NCI-H2196 treated with DMSO at 0.1 percent for 48 hours (cell line): ENCODE results near the gene PRAMEF14.
"Not testable (repeated sequence)": the region's sequence is repeated elsewhere in the genome, so short reads cannot be mapped to it uniquely, and the experiment has no call there.

Source experiments
- DNase-seq: peaks from one replicate; lab custom pipeline; 2025; ENCODE audit not compliant: unreplicated experiment; lab: John Stamatoyannopoulos, UW

PRAMEF14 gene, protein sequence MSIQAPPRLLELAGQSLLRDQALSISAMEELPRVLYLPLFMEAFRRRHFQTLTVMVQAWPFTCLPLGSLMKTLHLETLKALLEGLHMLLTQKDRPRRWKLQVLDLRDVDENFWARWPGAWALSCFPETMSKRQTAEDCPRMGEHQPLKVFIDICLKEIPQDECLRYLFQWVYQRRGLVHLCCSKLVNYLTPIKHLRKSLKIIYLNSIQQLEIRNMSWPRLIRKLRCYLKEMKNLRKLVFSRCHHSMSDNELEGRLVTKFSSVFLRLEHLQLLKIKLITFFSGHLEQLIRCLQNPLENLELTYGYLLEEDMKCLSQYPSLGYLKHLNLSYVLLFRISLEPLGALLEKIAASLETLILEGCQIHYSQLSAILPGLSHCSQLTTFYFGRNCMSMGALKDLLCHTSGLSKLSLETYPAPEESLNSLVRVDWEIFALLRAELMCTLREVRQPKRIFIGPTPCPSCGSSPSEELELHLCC

DNA sequence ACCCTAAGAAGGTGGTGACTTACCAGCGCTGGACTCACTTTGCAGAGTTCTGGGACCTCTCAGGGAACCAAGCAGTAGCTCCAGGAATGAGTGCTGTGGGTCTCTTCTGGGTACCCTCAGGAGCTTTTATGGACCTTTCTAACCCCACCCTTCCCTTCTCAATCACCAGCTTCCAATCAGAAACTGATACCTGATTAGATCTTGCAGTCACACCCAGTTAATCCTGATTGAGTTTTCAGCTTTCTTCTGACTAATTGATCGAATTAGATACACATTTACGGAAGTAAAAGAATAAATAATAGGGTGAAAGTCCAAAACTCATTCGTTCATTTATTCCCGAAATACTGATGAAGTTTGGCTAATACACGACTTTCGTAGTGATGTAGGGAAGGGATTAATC, at the start of gene PRAMEF14:
Gene PRAMEF14, minus strand, starts transcription at position 101 of the 400 bp plus-strand sequence. CDS start 1,820 bp downstream, outside the sequence.
- not testable (repeated sequence) for DNase-seq

DNA sequence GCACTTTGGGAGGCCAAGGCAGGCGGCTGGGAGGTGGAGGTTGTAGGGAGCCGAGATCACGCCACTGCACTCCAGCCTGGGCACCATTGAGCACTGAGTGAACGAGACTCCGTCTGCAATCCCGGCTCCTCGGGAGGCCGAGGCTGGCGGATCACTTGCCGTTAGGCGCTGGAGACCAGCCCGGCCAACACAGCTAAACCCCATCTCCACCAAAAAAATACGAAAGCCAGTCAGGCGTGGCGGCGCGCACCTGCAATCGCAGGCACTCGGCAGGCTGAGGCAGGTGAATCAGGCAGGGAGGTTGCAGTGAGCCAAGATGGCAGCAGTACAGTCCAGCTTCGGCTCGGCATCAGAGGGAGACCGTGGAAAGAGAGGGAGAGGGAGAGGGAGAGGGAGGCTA, 48.4 kb upstream of the PRAMEF14 start:
- DNase-seq = not testable (repeated sequence)

DNA sequence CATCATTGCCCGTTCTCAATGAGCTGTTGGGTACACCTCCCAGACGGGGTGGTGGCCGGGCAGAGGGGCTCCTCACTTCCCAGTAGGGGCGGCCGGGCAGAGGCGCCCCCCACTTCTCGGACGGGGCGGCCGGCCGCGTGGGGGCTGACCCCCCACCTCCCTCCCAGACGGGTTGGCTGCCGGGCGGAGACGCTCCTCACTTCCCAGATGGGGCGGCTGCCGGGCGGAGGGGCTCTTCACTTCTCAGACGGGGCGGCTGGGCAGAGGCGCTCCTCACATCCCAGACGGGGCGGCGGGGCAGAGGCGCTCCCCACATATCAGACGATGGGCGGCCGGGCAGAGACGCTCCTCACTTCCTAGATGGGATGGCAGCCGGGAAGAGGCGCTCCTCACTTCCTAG, 47.8 kb upstream of the PRAMEF14 start:
- not testable (repeated sequence) for DNase-seq

DNA sequence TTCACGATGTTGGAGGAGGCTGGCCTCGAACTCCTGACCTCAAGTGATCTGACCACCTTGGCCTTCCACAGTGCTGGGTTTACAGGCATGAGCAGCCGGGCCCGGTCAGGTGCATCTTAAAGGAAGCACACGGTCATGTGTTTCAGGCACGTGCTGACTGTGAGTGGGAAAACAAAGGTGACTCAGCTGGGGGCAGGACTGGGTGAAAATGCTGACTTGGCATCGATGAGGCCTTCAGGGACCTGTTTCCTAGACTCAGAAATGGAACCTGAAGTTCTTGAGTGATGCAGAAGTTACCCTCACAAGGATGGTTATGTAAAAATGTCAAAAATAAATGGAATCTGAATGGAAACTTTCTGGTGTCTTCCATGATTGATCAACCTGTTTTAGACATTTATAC, 46.1 kb upstream of the PRAMEF14 start:
- DNase-seq = not testable (repeated sequence)

GRCh38 chr1:13389332-13389731, 42.4 kb upstream of the PRAMEF14 start, which contains the start of gene PRAMEF17:
Gene PRAMEF17, plus strand, starts transcription at chr1:13389632. Its CDS starts 26 bp downstream, at chr1:13389658.
- not testable (repeated sequence) for DNase-seq

DNA sequence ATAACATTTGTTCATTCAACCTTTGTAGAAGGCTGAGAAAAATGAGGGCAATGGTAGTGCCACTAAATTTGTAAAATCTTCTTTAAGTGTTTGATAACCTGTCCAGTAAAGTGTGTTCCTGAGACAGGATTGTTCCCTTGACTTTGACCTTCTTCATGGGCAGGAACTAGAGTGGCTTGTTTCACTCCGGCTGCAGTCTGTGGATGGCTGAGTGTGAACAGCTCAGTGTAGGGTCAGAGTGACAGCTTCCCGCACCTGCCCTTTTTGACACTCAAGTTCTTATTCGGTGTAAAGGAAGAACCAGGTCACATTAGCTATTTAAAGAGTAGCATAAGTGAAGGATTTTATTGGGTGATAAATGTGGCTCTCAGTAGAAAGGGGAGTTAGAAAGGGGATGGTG, 33.4 kb upstream of the PRAMEF14 start:
- DNase-seq = not testable (repeated sequence)

- DNase-seq = not testable (repeated sequence)
These were observed 32.0 kb upstream of the PRAMEF14 start for GRCh38 chr1:13378983-13379382.

- not testable (repeated sequence) for DNase-seq
These were observed 21.6 kb upstream of the PRAMEF14 start for GRCh38 chr1:13368544-13368943.

DNA sequence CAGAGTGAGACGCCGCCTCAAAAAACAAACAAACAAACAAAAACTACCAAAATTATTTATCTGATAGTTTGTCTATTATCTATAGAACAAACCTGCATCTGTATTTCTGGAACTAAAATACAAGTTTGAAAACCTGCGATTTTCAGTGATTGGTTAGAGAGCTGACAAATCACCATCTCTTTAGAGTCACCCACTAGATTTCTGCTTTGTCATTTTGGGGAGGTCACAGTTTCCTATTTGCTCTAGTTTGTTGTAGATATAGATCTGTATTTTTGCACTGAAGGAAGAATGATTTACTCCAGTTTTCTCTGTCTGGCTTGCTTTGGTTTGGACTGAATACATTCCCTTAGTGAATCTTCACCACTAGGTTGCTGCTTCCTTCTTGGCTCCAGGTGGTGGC, 19.6 kb upstream of the PRAMEF14 start:
- DNase-seq = not testable (repeated sequence)

- DNase-seq = not testable (repeated sequence)
These were observed 18.0 kb upstream of the PRAMEF14 start for GRCh38 chr1:13364928-13365327.

DNA sequence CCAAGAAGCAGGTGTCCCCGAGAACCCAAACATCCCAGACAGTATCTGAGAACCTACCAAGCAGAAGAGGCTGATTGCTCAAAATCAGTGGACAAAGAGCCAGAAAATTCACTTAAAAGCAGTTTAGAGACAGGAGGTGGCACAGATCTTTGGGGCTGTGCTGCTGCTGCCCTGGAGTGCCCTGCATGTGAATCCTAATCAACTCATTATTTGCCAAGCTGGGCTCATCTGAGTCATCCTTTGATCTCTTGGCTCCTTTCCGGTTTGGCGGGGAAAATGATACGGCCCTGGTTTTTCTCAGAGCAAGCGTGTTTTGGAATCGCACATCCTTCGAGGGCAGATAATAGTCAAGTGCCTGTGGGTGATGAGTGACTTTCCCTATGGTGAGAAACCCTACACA, 15.4 kb upstream of the PRAMEF14 start:
- DNase-seq = not testable (repeated sequence)

GRCh38 chr1:13356774-13357173, 9.8 kb upstream of the PRAMEF14 start:
- not testable (repeated sequence) for DNase-seq

DNA sequence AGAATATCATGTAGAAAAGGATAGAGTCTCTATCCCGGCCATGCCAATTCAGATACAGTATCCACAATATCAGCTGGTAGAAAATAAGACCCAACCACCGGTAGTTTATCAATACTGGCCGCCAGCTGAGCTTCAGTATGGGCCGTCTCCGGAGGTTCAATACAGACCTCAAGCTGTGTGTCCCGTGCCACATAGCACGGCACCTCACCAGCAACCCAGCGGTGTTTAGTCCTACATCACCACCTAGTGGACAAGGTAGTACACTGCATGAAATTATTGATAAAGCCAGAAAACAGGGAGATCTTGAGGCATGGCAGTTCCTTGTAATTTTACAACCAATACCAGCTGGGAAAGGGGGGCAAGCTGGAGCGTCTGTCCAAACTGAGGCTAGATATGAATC, 7.5 kb upstream of the PRAMEF14 start:
- DNase-seq = not testable (repeated sequence)

DNA sequence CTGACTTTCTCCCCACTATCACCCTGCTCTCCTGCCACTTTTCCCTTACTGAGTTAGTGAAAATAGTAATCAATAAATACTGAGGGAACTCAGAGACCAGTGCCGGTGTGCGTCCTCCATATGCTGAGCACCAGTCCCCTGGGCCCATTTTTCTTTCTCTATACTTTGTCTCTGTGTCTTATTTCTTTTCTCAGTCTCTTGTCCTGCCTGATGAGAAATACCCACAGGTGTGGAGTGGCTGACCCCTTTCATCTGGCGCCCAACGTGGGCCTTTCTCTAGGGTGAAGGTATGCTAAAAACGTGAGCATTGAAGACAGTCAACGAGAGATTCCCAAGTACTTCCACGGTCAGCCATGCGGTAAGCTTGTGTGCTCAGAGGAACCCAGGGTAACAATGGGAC, 6.5 kb upstream of the PRAMEF14 start:
- not testable (repeated sequence) for DNase-seq

- DNase-seq = not testable (repeated sequence)
These were observed 4.4 kb downstream of the PRAMEF14 start for GRCh38 chr1:13342496-13342895.

GRCh38 chr1:13315281-13315680, 31.7 kb downstream of the PRAMEF14 start, which contains the start of gene PRAMEF15:
Gene PRAMEF15, plus strand, starts transcription at chr1:13315581. Its CDS starts 2,827 bp downstream, at chr1:13318408.
- DNase-seq = not testable (repeated sequence)

DNA sequence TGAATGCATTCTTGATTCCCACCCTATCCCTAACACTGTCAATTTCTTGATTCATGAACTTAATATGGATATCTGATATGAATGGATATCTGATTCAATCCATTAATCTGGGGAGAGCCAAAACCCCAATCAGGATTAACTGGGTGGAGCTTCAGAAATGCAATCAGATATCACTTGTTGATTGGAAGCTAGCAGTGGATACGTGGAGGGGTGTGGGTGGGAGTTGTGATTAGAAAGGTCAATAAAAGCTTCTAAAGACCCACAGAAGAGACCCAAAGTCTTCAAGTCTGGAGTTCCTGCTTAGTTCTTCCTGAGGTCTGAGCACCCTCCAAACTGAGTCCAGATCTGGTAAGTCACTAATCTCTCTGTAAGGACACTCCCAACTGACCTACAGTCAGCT, 43.7 kb downstream of the PRAMEF14 start, which contains the start of gene PRAMEF33:
Gene PRAMEF33, plus strand, starts transcription at position 301 of the 400 bp plus-strand sequence. CDS start 2,416 bp downstream, outside the sequence.
- DNase-seq = not testable (repeated sequence)

DNA sequence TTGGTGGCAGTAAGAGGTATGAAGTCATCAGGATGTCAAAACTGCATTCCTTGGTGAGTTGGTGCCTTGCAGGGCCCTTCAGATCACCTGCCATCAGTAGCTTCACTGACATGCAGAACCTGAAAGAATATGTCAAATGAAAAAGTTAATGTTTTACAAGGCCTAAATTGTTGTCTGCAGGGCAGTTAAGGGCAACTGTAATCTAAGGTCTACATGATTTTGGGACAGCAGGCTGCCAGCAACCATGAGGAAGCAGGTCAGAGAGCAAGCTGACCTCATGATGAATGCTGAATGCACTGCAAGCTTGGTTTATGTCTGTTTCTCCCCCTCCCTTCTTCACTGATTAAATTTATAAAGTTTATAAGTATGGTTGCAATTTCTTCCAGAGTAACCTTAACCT, 44.7 kb downstream of the PRAMEF14 start:
- not testable (repeated sequence) for DNase-seq

DNA sequence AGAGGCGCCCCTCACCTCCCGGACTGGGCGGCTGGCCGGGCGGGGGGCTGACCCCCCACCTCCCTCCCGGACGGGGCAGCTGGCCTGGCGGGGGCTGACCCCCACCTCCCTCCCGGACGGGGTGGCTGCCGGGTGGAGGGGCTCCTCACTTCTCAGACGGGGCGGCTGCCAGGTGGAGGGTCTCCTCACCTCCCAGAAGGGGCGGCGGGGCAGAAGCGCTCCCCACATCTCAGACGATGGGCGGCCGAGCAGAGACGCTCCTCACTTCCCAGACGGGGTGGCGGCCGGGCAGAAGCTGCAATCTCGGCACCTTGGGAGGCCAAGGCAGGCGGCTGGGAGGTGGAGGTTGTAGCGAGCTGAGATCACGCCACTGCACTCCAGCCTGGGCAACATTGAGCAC, 48.2 kb downstream of the PRAMEF14 start:
- DNase-seq = not testable (repeated sequence)

DNA sequence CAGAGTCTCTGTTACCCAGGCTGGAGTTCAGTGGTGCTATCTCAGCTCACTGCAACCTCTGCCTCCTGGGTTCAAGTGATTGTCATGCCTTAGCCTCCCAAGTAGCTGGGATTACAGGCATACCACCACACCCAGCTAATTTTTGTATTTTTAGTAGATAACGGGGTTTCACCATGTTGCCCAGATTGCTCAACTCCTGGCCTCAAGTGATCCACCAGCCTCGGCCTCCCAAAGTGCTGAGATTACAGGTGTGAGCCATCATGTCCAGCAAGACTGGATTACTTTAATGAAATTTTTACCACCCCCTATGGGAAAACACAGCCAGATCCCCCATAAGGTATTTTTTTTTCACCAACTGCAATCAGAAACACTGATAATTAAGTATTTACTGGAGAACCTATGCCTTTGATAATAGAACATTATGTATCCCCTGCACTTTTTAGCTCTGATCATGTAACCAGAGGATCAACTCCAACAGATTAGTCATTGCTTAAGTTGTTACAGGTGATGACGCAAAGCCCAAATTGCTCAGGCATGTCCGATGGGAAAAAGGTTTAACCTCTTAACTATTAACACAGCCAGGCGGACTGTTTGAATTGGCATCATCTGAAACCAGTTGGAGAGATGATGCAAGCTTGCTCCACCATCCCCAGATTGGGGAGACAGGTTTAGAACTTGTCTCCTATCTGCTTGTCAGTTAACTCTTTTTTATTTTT, 49.6 kb downstream of the PRAMEF14 start:
- DNase-seq = not testable (repeated sequence)
